NB4 (cell line): ENCODE measurements around the gene ZNF585A.
"Not testable (repeated sequence)": the region's sequence is repeated elsewhere in the genome, so short reads cannot be mapped to it uniquely, and the experiment has no call there.

Experiments
- DNase-seq: peaks from one replicate; pipeline ENCODE4 v3.0.0; 2010; ENCODE audit warnings: low read depth
- H3K4me3 ChIP-seq: one replicate; pipeline ENCODE4 v1.5.1; 2011; ENCODE audit warnings: mild to moderate bottlenecking, low read depth, low read length, moderate library complexity
- MYC ChIP-seq: IDR thresholded peaks from 2 replicates; pipeline ENCODE4 v1.6.1; 2011; ENCODE audit warnings: low read depth, low read length
- POLR2A ChIP-seq: IDR thresholded peaks from 2 replicates; pipeline ENCODE4 v1.6.1; 2011; ENCODE audit warnings: mild to moderate bottlenecking; ENCODE audit not compliant: insufficient read length; ENCODE audit errors: extremely low read depth
- TF ChIP-seq, protein P1 (sequence below): IDR thresholded peaks from 2 replicates; pipeline ENCODE4 v1.6.1; 2011; ENCODE audit warnings: low read depth, low read length
- TF ChIP-seq, protein P2 (sequence below): IDR thresholded peaks from one replicate; pipeline ENCODE4 v1.5.1; 2012; ENCODE audit warnings: low read depth, low read length

Gene ZNF585A

GRCh38 chr19:37197768-37198167 is 25.3 kb upstream of the ZNF585A start:
- TF ChIP-seq, protein P1, sequence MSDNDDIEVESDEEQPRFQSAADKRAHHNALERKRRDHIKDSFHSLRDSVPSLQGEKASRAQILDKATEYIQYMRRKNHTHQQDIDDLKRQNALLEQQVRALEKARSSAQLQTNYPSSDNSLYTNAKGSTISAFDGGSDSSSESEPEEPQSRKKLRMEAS = no peak
- TF ChIP-seq MYC (no peak), POLR2A (no peak)
- TF ChIP-seq, protein P2, sequence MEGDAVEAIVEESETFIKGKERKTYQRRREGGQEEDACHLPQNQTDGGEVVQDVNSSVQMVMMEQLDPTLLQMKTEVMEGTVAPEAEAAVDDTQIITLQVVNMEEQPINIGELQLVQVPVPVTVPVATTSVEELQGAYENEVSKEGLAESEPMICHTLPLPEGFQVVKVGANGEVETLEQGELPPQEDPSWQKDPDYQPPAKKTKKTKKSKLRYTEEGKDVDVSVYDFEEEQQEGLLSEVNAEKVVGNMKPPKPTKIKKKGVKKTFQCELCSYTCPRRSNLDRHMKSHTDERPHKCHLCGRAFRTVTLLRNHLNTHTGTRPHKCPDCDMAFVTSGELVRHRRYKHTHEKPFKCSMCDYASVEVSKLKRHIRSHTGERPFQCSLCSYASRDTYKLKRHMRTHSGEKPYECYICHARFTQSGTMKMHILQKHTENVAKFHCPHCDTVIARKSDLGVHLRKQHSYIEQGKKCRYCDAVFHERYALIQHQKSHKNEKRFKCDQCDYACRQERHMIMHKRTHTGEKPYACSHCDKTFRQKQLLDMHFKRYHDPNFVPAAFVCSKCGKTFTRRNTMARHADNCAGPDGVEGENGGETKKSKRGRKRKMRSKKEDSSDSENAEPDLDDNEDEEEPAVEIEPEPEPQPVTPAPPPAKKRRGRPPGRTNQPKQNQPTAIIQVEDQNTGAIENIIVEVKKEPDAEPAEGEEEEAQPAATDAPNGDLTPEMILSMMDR = no peak
- no peak for DNase-seq
- H3K4me3 ChIP-seq = no peak overlapping the region

DNA sequence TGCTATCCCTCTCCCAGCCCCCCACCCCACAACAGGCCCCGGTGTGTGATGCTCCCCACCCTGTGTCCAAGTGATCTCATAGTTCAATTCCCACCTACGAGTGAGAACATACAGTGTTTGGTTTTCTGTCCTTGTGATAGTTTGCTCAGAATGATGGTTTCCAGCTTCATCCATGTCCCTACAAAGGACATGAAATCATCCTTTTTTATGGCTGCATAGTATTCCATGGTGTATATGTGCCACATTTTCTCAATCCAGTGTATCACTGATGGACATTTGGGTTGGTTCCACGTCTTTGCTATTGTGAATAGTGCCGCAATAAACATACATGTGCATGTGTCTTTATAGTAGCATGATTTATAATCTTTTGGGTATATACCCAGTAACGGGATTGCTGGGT is 24.6 kb upstream of the ZNF585A start:
- not testable (repeated sequence) for DNase-seq, H3K4me3 ChIP-seq

GRCh38 chr19:37195248-37195647 is 22.8 kb upstream of the ZNF585A start:
- not testable (repeated sequence) for DNase-seq, H3K4me3 ChIP-seq

DNA sequence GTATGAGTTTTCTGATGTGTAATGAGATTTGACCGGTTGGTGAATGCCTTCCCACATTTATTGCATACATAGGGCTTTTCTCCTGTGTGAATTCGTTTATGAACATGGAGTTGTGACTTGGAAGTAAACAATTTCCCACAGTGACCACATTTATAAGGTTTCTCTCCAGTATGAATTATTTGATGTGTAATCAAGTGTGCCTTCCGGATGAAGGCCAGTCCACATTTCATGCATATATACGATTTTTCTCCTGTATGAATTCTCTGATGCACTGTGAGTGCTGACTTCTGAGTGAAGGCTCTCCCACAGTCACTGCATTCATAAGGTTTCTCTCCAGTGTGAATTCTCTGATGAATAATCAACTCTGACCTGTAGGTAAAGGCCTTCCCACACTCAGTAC is 13.6 kb upstream of the ZNF585A start:
- not testable (repeated sequence) for DNase-seq

GRCh38 chr19:37165635-37166034 is 6.9 kb downstream of the ZNF585A start:
- no peak for DNase-seq
- TF ChIP-seq MYC = no peak
- no peak overlapping the region for H3K4me3 ChIP-seq

More for the DNA sequence above, 13.6 kb upstream of the ZNF585A start:
- not testable (repeated sequence) for H3K4me3 ChIP-seq

- DNase-seq = no peak
- no peak overlapping the region for H3K4me3 ChIP-seq
- TF ChIP-seq MYC = no peak
- TF ChIP-seq, protein P1 = no peak
- TF ChIP-seq POLR2A = no peak
- TF ChIP-seq, protein P2 = no peak
Measured at GRCh38 chr19:37160153-37160552, 12.3 kb downstream of the ZNF585A start.

- no peak overlapping the region for H3K4me3 ChIP-seq
- TF ChIP-seq, protein P2 = no peak
- no peak for TF ChIP-seq POLR2A
- no peak for TF ChIP-seq MYC
- TF ChIP-seq, protein P1 = no peak
- no peak for DNase-seq
Measured at GRCh38 chr19:37148214-37148613, 24.3 kb downstream of the ZNF585A start.

- TF ChIP-seq, protein P1 = no peak
- TF ChIP-seq MYC (no peak), POLR2A (no peak)
- TF ChIP-seq, protein P2 = no peak
- no peak for DNase-seq
- H3K4me3 ChIP-seq = no peak overlapping the region
Measured at GRCh38 chr19:37136111-37136510, 36.4 kb downstream of the ZNF585A start.
